NB4 (cell line): ENCODE results near the gene CCL22.
"Not testable (repeated sequence)": the region's sequence is repeated elsewhere in the genome, so short reads cannot be mapped to it uniquely, and the experiment has no call there.

Source experiments
- DNase-seq: peaks from one replicate; pipeline ENCODE4 v3.0.0; 2010; ENCODE audit warnings: low read depth
- H3K4me3 ChIP-seq: one replicate; pipeline ENCODE4 v1.5.1; 2011; ENCODE audit warnings: mild to moderate bottlenecking, low read depth, low read length, moderate library complexity
- MYC ChIP-seq: IDR thresholded peaks from 2 replicates; pipeline ENCODE4 v1.6.1; 2011; ENCODE audit warnings: low read depth, low read length
- POLR2A ChIP-seq: IDR thresholded peaks from 2 replicates; pipeline ENCODE4 v1.6.1; 2011; ENCODE audit warnings: mild to moderate bottlenecking; ENCODE audit not compliant: insufficient read length; ENCODE audit errors: extremely low read depth
- TF ChIP-seq, protein P1 (sequence below): IDR thresholded peaks from 2 replicates; pipeline ENCODE4 v1.6.1; 2011; ENCODE audit warnings: low read depth, low read length
- TF ChIP-seq, protein P2 (sequence below): IDR thresholded peaks from one replicate; pipeline ENCODE4 v1.5.1; 2012; ENCODE audit warnings: low read depth, low read length

CCL22 gene

DNA sequence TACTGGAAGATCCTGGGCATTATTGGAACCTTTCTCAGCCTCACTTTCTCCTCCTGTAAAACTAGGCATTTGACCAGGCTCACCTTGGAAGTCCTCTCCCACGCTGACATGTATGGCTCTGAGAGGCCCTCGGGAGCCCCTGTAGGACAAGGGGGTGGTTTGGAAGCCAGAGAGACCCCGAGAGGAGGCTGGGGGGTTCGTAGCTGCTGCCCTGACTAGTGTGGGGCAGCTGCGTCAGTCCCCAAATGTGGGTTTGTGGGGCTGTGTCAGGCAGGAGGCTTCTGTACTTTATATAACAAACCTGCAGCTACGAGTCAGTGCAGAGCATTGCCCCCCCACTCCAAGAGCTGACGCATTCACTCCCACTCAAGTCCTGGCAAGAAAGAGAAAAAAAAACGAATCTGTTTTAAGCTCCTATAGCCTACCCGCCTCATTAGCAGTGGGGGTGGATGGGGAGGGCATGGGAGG, 15.5 kb downstream of the CCL22 start:
- no peak overlapping the region for H3K4me3 ChIP-seq
- DNase-seq, result no peak
- TF ChIP-seq POLR2A (no peak), MYC (no peak)
- TF ChIP-seq, protein P1, sequence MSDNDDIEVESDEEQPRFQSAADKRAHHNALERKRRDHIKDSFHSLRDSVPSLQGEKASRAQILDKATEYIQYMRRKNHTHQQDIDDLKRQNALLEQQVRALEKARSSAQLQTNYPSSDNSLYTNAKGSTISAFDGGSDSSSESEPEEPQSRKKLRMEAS, result no peak
- TF ChIP-seq, protein P2, sequence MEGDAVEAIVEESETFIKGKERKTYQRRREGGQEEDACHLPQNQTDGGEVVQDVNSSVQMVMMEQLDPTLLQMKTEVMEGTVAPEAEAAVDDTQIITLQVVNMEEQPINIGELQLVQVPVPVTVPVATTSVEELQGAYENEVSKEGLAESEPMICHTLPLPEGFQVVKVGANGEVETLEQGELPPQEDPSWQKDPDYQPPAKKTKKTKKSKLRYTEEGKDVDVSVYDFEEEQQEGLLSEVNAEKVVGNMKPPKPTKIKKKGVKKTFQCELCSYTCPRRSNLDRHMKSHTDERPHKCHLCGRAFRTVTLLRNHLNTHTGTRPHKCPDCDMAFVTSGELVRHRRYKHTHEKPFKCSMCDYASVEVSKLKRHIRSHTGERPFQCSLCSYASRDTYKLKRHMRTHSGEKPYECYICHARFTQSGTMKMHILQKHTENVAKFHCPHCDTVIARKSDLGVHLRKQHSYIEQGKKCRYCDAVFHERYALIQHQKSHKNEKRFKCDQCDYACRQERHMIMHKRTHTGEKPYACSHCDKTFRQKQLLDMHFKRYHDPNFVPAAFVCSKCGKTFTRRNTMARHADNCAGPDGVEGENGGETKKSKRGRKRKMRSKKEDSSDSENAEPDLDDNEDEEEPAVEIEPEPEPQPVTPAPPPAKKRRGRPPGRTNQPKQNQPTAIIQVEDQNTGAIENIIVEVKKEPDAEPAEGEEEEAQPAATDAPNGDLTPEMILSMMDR, result no peak

DNA sequence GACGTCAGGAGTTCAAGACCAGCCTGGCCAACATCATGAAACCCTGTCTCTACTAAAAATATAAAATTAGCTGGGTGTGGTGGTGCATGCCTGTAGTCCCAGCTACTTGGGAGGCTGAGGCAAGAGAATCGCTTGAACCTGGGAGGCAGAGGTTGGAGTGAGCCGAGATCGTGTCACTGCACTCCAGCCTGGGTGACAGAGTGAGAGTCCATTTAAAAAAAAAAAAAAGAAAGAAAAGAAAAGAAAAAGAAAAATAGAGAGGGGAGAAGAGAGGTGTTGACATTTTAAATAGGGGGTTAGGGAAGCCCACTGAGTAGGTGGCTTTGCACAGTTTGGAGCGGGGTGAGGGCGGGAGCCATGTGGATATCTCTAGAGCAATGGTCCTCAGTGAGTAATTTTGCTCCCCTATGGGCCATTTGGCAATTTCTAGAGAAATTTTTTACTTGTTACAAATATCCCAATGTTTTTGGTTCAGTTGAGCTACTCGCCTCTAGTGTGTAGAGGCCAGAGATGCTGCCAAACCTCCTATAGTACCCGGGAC, 16.4 kb downstream of the CCL22 start:
- DNase-seq, H3K4me3 ChIP-seq: not testable (repeated sequence)

DNA sequence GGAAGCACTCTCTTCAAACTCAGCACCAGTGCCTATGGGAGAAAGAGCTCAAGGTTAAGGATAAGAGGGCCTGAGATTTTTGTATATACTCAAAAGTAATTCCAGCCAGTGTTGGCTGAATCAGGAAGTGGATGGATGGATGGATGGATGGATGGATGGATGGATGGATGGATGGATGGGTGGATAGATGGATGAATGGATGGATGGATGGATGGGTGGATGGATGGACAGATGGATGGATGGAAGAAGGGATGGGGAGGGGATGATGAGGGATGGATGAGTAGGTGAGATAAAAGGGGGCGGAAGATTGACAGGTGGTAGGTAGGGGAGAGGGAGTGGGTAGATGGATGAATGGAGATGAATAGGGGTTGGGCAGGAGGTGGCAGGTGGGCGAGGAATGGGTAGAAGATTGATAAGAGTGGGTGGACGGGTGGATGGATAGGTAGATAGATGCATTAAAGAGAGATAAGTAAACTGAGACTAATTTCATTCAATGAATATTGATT, 17.8 kb downstream of the CCL22 start:
- TF ChIP-seq, protein P1, result no peak
- TF ChIP-seq, protein P2, result no peak
- TF ChIP-seq POLR2A (no peak), MYC (no peak)
- H3K4me3 ChIP-seq, result no peak overlapping the region
- no peak for DNase-seq

DNA sequence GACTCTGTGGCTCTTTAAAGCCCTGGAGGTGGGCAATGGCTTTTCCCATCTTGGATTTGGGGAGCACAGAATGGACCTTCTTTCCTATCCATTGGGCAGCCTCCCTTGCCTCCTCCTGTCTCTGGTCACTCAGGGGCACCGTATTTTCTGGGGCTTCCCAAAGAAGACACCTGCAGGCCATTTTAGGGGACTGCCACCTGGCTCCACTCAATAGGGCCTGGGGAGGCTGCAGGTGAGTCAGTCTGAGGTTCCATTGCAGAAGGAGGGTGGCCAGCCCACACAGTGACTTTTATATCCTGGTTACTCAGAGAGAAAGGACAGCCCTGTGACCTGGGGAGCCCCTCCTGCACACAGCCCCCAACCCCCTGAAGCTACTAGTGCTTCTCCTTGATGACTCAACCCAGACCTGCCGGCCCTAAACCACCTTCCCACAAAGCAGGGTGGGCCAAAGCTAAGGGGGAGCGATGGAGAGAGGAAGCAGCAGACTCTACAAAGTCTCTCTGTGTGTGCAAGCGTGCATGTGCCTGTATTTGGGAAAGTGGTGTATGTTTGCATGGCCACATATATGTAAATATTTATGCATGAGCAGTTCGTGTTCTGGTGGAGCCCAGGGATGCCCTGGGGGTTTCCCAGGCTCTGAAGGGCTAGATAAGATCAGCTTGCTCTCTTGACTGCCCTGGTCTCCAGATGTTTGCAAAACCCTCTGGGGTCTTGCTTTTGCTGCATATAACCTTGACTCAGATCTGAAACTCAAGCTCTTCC, 18.7 kb downstream of the CCL22 start:
- peak; percentile 18 for DNase-seq
- no peak overlapping the region for H3K4me3 ChIP-seq
- TF ChIP-seq, protein P2, result no peak
- TF ChIP-seq MYC (no peak), POLR2A (no peak)
- TF ChIP-seq, protein P1, result no peak

DNA sequence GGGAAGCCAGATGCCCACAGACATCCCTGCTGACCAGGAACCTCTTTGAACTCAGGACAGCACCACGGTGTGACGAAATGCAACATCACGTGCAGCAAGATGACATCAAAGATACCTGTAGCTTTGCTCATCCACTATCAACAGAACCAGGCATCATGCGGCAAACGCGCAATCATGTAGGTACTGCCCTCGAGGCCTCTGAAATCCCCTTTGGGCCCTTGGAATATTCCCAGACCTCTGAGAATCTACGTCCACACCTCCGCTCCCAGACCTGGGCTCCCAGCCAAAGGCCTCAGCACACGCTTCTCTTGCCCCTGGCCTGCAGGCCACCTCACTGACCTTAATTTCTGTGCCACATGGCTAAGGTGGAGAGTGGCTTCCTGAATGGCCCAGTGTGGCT, 21.0 kb downstream of the CCL22 start:
- H3K4me3 ChIP-seq, result no peak overlapping the region
- TF ChIP-seq, protein P2, result no peak
- TF ChIP-seq POLR2A (no peak), MYC (no peak)
- TF ChIP-seq, protein P1, result no peak
- no peak for DNase-seq

DNA sequence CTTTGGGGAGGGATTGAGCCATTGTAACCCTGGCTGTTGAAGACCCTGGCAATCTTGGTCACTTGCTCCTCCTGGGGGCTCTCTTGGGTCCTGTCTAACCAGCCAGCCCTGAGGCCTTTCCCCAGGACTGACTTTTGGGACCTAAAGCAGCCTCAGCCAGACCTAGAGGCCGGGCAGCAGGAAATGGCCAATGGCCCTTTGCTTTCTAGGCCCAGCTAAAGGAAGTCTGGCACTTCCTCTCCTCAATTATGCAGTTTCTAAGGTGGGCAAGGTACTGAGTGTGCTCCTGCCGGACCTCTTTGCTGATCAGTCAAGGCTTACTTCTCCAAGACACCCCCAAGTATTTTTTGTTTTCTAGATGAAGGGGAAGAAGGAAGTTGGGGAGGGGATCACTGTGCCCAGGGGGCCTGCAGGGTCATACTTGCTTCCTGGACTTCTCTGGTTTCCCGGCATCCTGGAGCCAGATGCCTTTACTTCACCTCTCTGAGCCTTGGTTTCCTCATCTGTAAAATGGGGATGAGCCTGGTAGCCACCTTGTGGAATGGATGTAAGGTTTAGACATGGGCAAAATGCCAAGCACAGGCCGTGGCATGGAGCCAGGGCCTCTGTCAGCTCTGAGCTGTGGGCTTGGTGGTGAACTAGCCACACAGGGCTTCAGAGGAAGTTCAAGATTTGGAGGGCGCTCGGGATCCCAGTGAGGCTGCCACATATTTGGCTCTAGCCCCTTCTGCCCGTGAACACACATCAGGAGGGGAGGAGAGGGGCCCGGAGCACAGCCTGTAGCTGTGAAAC, 22.3 kb downstream of the CCL22 start:
- no peak overlapping the region for H3K4me3 ChIP-seq
- DNase-seq, result no peak
- TF ChIP-seq POLR2A, result no peak
- TF ChIP-seq, protein P2, result no peak
- TF ChIP-seq MYC, result no peak
- TF ChIP-seq, protein P1, result no peak
